ENCODE data around the gene IP6K1. TPM values are rescaled to one million over a fixed set of nuclear protein-coding genes. Genes with fewer than 3 reads are reported as not detected.

Gene IP6K1
- total RNA-seq, 2 donors from 2014 or later: 19.8 to 27.5 TPM

- Histone ChIP-seq H3K36me3 (replicated peaks in 1 of 2; ENCODE audit: insufficient read depth in 1 of 2, low read depth in 2 of 2) (peaks cover 0 to 29% of the 10 kb centered on the region in 2 donors), H3K27me3 (no peaks in the 10 kb centered on the region), H3K4me3 (no peak overlapping the region), H3K9me3 (no peaks in the 10 kb centered on the region), H3K4me1 (no peaks in the 10 kb centered on the region), H3K27ac (no peak overlapping the region)
- WGBS, 2 donors: 93 to 94% methylated on average over 6 of the region's 6 CpGs
- intact Hi-C loops (cut with DNase I): no loop called here
- DNase-seq (no peak), ATAC-seq (no peak)
- no peak for TF ChIP-seq CTCF (IDR thresholded peaks at IDR 0.05)
- no peak for TF ChIP-seq POLR2A (IDR thresholded peaks at IDR 0.05)
These were observed 51.6 kb downstream of the IP6K1 start for GRCh38 chr3:49734752-49735151.

GRCh38 chr3:49733551-49733950 lies 52.8 kb downstream of the IP6K1 start:
- TF ChIP-seq POLR2A (IDR thresholded peaks at IDR 0.05): no peak
- TF ChIP-seq CTCF (IDR thresholded peaks at IDR 0.05): no peak
- Histone ChIP-seq H3K27ac (no peak overlapping the region), H3K9me3 (no peaks in the 10 kb centered on the region), H3K27me3 (no peaks in the 10 kb centered on the region), H3K36me3 (replicated peaks in 1 of 2; ENCODE audit: insufficient read depth in 1 of 2, low read depth in 2 of 2) (peaks cover 0 to 29% of the 10 kb centered on the region in 2 donors), H3K4me1 (no peaks in the 10 kb centered on the region), H3K4me3 (no peak overlapping the region)
- DNase-seq: no peak
- intact Hi-C loops (cut with DNase I): no loop called here
- no peak for ATAC-seq
- 87 to 89% methylated on average over 1 of the region's 1 CpG for WGBS, 2 donors

- H3K36me3 ChIP-seq (replicated peaks in 1 of 2; ENCODE audit: insufficient read depth in 1 of 2, low read depth in 2 of 2): peaks cover 0 to 25% of the 10 kb centered on the region in 2 donors
- DNase-seq: no peak
- H3K27ac ChIP-seq: no peak overlapping the region
- H3K9me3 ChIP-seq: no peaks in the 10 kb centered on the region
- no peak for ATAC-seq
- TF ChIP-seq CTCF (IDR thresholded peaks at IDR 0.05) (no peak), POLR2A (IDR thresholded peaks at IDR 0.05) (no peak)
- H3K4me1 ChIP-seq: no peaks in the 10 kb centered on the region
- 78 to 92% methylated on average over 7 to 11 of the region's 11 CpGs for WGBS, 2 donors
- no peak overlapping the region for H3K4me3 ChIP-seq
- intact Hi-C loops (cut with DNase I): no loop called here
- no peaks in the 10 kb centered on the region for H3K27me3 ChIP-seq
These were observed 53.7 kb downstream of the IP6K1 start for GRCh38 chr3:49732597-49732996.

GRCh38 chr3:49729966-49730609 lies 56.3 kb downstream of the IP6K1 start:
- intact Hi-C loops (cut with DNase I): no loop called here
- DNase-seq: no peak
- Histone ChIP-seq H3K4me3 (no peak overlapping the region), H3K9me3 (no peaks in the 10 kb centered on the region), H3K27ac (no peak overlapping the region), H3K27me3 (no peaks in the 10 kb centered on the region), H3K36me3 (replicated peaks in 1 of 2; ENCODE audit: insufficient read depth in 1 of 2, low read depth in 2 of 2) (peaks cover 0 to 18% of the 10 kb centered on the region in 2 donors), H3K4me1 (peaks cover 8% of the 10 kb centered on the region)
- TF ChIP-seq CTCF (IDR thresholded peaks at IDR 0.05) (no peak), POLR2A (IDR thresholded peaks at IDR 0.05) (no peak)
- ATAC-seq: no peak
- WGBS, 2 donors: 96 to 100% methylated on average over 4 of the region's 4 CpGs

GRCh38 chr3:49727924-49728361 lies 58.4 kb downstream of the IP6K1 start:
- WGBS, 2 donors: 94 to 95% methylated on average over 12 to 15 of the region's 15 CpGs
- ATAC-seq: no peak
- Histone ChIP-seq H3K36me3 (replicated peaks in 1 of 2; ENCODE audit: insufficient read depth in 1 of 2, low read depth in 2 of 2) (peaks cover 0 to 13% of the 10 kb centered on the region in 2 donors), H3K27ac (no peak overlapping the region), H3K4me1 (peaks cover 23% of the 10 kb centered on the region), H3K4me3 (no peak overlapping the region), H3K27me3 (no peaks in the 10 kb centered on the region), H3K9me3 (no peaks in the 10 kb centered on the region)
- no peak for TF ChIP-seq CTCF (IDR thresholded peaks at IDR 0.05)
- TF ChIP-seq POLR2A (IDR thresholded peaks at IDR 0.05): no peak
- intact Hi-C loops (cut with DNase I): no loop called here
- no peak for DNase-seq
